Measurements from ENCODE around the gene ZNF593OS.

DNA sequence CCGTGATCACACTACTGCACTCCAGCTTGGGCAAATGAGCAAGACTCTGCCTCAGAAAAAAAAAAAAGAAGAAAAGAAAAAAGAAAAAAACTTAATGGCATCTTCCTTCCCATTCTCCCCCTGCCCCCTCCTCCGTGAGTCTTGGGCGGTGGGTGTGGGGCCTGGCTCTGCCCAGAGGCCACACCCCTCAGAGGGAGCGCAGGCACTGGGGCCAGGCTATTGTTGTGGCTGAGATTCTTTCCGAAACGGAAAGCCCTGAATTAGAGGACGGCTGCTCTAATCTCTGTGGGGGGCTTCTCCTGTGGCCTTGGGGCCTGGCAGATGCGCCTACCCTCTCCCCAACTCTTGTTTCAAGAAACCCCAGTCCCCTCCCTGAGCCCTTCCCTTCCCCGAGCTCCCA lies 16.9 kb downstream of the ZNF593OS start:
- TF ChIP-seq, protein P1, sequence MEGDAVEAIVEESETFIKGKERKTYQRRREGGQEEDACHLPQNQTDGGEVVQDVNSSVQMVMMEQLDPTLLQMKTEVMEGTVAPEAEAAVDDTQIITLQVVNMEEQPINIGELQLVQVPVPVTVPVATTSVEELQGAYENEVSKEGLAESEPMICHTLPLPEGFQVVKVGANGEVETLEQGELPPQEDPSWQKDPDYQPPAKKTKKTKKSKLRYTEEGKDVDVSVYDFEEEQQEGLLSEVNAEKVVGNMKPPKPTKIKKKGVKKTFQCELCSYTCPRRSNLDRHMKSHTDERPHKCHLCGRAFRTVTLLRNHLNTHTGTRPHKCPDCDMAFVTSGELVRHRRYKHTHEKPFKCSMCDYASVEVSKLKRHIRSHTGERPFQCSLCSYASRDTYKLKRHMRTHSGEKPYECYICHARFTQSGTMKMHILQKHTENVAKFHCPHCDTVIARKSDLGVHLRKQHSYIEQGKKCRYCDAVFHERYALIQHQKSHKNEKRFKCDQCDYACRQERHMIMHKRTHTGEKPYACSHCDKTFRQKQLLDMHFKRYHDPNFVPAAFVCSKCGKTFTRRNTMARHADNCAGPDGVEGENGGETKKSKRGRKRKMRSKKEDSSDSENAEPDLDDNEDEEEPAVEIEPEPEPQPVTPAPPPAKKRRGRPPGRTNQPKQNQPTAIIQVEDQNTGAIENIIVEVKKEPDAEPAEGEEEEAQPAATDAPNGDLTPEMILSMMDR (IDR thresholded peaks at IDR 0.05) = no peak
- no peak for TF ChIP-seq ZFX (IDR thresholded peaks at IDR 0.05; ENCODE audit: borderline replicate concordance)
